ENCODE results near the gene SGCA.

Gene SGCA

GRCh38 chr17:50196036-50196435, 30.2 kb downstream of the SGCA start:
- no peak for DNase-seq

DNA sequence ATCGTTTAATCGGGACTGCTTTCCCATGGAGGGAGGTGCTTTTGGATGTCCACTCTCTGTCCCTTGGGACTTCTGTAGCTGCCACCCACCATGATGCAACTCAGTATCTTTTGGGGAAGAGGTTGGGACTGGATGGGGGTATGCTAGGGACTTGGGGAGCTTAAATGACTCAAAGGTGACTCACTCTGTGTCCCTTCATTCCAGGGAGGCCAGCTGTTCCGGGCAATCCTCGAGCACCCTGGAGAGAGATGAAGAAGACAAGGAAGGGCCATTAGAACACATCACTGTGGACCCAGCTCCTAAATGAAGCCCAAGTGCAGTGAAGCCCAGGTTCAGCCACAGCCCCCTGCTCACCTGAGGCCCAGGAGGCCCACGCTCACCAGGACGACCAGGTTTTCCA, 31.0 kb downstream of the SGCA start:
- DNase-seq = no peak

GRCh38 chr17:50198026-50198669, 32.3 kb downstream of the SGCA start:
- DNase-seq = peak; percentile 38

DNA sequence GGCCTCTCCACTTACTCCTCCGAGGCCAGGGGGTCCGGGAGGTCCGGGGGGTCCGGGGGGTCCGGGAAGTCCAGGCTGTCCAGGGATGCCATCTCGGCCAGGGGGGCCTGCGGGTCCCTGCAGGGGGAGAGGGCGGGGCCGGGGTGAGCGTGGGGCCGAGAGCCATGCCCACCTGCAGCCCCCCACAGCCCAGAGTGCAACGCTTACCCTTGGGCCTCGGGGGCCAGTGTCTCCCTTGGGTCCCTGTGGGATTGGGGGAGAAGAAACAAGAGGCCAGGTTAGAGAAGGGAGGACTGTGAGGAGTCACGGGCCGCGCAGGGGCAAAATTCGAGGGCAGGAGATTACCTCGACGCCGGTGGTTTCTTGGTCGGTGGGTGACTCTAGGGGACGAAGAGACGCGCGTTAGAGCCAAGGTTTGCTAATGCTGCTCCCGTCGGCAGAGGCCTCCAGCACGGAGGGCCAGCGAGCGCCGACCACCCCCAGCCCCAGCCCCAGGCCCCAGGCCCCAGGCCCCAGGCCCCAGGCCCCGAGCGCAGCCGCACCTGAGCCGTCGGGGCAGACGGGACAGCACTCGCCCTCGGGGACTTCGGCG, 33.5 kb downstream of the SGCA start:
- DNase-seq = no peak

DNA sequence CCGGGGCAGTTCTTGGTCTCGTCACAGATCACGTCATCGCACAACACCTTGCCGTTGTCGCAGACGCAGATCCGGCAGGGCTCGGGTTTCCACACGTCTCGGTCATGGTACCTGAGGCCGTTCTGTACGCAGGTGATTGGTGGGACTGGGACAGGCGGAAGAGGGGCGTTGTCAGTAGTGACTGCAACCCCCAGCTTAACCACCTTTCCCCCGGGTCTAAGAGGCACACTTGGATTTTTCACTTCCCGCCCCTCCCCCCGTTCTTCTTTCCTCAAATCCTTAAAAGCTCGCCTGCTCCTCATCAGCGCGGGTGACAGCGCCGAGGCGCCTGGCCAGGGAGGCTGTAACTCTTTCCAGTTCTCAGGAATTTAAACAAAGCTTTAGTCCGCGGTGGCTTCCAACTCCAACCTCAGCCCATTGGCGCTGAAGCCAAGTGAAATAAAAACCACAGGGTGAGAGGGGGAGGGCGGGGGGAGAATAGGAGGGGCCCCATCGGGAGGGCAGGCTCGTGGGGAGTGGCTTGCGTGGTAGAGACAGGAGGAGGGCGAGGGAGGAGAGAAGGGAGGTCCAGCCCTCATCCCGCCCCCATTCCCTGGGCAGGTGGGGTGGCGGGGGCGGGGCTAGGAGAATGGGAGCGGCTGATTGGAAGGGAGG, 34.1 kb downstream of the SGCA start:
- peak; percentile 49 for DNase-seq

DNA sequence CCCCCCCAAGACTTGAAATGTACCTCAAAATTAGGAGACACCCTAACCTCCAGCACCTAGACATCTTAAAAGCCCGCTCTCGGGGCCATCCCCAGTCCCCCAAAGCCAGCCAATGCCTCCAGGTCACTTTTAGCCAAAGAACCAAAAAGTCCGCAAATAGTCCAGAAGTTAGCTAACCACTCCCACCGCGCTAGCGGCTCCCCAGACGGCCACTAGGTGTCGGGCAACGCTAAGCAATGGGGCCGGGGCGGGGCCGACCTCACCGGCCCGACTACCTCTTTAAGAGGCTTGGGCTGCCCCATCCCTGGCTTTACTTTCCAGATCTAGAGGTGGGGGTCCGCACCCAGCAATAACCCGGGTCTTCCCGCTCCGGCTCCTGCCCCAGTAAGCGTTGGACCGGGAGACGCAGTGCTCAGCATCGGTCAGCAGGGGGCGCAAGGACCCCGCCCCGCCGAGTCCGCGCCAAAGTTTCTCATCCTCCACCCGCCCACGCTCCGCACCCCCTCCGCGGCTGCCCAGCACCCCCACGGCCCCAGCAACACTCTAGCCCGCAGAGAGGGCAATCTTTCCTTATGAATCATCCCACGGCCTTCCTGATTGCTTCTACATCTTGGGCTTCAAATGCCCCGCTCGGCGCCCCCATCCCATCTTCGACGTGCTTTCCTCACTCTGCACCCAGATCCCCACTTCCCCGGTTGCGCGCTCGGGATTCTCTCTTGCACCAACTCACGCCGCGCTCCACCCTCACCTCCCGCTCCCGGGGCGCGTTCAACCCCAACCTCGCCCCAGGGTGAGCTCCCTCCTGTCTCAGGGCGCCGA, 34.9 kb downstream of the SGCA start:
- peak; percentile 72 for DNase-seq

DNA sequence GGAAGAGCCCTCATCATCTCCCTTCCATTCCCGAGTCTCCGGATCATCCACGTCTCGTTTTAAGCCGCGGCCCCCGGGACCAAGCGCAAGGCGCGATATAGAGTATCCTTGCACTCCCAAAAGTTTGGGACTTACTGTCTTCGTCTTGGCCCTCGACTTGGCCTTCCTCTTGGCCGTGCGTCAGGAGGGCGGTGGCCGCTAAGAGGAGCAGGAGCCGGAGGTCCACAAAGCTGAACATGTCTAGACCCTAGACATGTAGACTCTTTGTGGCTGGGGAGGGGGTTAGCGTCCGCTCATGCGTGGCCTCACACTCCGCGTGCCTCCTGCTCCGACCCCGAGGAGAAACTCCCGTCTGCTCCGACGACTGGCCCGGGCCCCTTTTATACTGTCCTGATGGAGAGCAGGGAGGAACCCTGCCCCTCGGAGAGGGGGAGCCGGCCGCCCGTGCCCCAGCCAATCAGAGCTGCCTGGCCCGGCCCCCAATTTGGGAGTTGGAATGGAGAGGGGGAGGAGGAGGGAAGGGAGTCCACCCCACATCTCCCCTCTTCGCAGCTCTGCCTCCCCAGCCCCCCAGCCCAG, 35.6 kb downstream of the SGCA start, which contains the start of gene COL1A1:
Gene COL1A1, minus strand, starts transcription at position 356 of the 579 bp plus-strand sequence. Its CDS starts 118 bp downstream, at position 238.
- DNase-seq = no peak

DNA sequence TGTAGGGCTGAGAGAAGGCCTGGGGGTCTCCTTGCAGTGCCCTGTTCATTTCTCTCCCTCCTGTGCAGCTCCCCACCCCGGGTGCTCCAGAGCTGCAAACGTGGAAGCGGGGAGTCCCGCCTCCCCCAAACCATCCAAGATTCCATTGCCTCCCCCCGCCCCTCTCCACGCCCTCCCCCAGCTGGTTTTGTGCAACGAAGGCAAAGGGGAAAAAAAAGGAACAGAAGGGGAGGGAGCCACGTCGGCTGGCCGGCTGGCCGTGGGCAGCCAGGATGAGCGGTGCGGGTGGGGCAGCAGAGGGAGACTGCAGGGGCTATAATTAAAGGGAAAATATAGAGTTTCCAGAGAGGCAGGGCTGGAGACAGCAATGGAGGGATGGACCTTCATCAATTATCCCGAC, 37.3 kb downstream of the SGCA start:
- DNase-seq = no peak

DNA sequence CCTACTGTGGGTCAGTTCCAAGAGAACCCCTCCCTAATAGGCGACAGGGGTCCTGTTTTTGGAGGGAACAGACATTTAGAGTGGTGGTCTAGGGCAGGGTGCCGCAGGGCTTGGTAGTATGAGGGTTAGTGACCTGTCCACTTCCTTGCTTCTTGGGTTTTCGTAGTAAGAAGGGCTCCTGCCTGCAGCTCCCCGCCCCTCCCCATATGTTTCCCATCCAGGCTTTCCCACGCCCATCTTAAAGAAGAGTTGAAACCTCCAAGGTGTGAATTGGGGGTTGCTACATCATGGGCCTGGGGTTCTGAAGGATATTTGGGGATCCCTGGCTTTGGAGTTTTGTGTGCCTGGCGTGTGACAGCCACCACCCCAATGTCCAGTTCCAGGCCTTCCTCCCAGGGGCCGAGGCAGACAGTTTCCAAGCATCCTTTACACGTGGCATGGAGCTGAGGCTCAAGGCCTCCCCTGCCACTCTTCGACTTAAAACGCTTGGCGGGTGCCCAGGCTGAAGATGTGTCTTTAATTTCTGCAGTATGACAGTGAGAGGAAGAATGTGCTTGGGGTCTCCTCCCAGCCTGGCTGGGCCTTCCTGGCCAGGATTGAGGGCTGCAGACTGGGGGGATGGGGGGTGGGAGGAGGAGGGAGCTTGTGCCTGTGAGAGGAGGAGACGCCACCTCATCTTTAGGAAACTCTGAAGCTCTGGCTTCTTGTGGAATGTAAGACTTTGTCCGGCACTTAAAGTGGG, 38.0 kb downstream of the SGCA start:
- DNase-seq = no peak

DNA sequence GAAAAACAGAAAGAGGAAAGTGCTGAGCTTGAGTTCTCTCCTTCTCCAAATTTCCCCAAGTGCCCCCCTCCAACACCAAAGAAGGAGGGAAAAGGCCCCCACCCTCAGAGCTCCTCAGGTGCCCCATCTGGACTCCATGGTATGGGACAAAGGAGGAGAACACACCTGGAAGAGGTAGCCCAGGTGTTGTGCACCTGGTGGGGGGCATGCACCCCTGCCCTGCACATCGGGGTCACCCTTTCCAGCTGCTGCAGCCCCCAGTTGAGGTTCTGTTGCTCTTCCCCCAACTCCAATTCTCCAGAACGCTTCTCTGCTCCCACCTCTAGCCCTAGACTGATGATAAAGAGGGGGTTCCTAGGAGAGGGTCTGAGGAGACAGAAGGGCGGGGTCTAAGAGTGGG, 38.6 kb downstream of the SGCA start:
- DNase-seq = no peak

DNA sequence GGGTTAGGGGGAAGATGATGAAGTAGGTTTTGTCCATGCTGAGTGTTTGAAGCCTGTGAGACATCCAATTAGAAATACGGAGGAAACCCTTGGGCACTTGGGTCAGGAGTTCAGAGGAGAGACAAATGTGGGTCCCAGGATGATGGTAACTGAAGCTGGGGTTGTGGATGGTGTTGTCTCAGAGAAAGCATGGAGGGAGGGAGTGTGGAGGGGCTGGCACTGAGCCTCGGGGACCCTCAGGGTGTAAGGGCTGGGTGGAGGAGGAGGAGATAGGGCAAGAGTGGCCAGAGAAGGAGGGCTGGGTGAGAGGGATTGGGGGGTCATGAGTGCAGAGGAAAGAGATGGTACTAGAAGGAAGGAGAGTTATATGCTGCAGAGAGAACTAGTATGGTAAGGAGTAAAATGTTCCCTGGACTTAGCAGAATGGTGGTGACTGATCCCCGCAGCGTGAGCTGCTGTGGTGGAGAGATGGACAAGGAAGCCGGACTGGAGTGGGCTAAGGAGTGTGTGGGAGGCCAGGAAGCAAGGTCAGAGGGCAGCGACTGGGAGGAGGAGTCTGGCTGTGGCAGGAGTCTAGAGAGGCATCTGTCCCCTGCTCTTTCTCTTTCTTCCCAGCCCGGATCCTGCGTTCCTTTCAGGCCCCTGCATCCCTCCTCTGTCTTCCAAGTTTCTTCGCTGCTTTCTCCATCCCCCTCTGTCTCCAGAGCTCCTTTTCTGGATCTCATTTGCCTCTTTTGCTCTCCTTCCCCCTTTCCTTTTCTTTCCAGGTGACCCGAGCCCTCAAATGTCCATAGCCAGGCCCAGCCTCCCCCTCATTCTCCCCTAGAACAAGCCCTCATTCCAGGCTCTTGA, 39.5 kb downstream of the SGCA start:
- no peak for DNase-seq

DNA sequence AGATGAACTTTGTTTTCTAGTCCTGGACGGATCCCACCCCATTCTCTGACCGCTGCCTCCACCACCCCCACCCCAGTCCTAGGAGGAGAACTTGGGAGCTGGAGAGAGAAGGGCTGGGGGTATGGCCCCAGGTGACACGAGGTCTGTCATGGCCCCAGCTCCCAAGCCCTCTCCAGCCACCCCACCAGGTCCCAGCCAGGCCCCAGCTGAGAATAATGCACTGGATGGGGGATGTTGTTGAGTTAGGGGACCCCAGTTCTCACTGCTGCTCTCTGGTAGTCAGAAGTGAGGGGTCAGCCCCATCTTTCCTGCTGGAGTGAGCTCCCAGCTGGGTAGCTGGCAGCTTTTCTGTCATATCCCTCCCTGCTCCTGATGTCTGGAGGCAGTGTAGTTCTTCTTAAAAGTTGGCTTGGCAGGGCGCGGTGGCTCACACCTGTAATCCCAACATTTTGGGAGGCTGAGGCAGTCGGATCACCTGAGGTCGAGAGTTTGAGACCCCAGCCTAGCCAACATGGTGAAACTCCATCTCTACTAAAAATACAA, 40.2 kb downstream of the SGCA start:
- no peak for DNase-seq

GRCh38 chr17:50206604-50207293, 40.9 kb downstream of the SGCA start:
- DNase-seq = no peak

DNA sequence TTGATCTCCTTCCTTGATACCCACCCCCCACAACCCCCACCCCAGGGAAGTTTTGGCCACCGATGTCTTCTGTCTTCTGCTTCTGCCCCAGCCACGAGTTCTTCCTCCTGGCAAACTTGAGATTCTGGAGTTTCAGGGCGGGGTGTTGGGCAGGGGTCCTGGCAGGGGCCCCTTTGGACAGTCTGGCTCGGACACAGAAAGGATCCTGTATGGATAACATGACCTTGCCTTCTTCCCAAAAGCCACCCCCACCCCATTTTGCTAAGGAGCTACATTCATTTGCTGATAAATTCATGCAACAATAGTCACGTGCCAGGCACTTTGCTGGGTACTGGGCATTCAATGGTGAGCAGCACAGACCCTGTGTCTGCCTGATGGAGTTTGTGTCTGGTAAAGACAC, 41.5 kb downstream of the SGCA start:
- no peak for DNase-seq

GRCh38 chr17:50207792-50208567, 42.2 kb downstream of the SGCA start:
- no peak for DNase-seq

GRCh38 chr17:50208611-50209061, 42.8 kb downstream of the SGCA start:
- DNase-seq = no peak

GRCh38 chr17:50209133-50209471, 43.3 kb downstream of the SGCA start:
- DNase-seq = no peak

- DNase-seq = no peak
Measured at GRCh38 chr17:50209472-50210239, 43.9 kb downstream of the SGCA start.

Measured in activated effector memory CD4-positive, alpha-beta T cell treated with Interleukin-2 at 50 U/mL for 16 hours (primary cell).